Karpas-422 (cell line): ENCODE data around the gene SLC16A3. TPM values are rescaled to one million over a fixed set of nuclear protein-coding genes. Genes with fewer than 3 reads are reported as not detected.

Experiments
- DNase-seq: peaks from one replicate; pipeline ENCODE4 v3.0.0-alpha.2; 2015
- H2AFZ ChIP-seq: fragments of 200-600 bp; sonication (generic); 2 replicates; pipeline ENCODE4 v1.6.1; 2014; ENCODE audit warnings: antibody characterized with exemption, low read length, mixed read lengths
- H3K27ac ChIP-seq: fragments of 200-600 bp; sonication (generic); 2 replicates; pipeline ENCODE4 v1.5.1; 2014; ENCODE audit warnings: mild to moderate bottlenecking, low read length, moderate library complexity
- H3K27me3 ChIP-seq: fragments of 200-600 bp; sonication (generic); 2 replicates; pipeline ENCODE4 v1.6.1; 2014; ENCODE audit warnings: low read length, mixed read lengths
- H3K36me3 ChIP-seq: fragments of 200-600 bp; sonication (generic); 2 replicates; pipeline ENCODE4 v1.6.1; 2014; ENCODE audit warnings: low read length, mixed read lengths; ENCODE audit not compliant: insufficient read depth
- H3K4me1 ChIP-seq: fragments of 200-600 bp; sonication (generic); 2 replicates; pipeline ENCODE4 v1.6.1; 2014; ENCODE audit warnings: mild to moderate bottlenecking, low read length, mixed read lengths
- H3K4me2 ChIP-seq: fragments of 200-600 bp; sonication (generic); 2 replicates; pipeline ENCODE4 v1.6.1; 2014; ENCODE audit warnings: low read length, low read depth, mild to moderate bottlenecking; ENCODE audit not compliant: poor library complexity, severe bottlenecking
- H3K4me3 ChIP-seq: fragments of 200-600 bp; sonication (generic); 2 replicates; pipeline ENCODE4 v1.5.1; 2014; ENCODE audit warnings: mild to moderate bottlenecking, antibody characterized with exemption, low read length, mixed read lengths
- H3K79me2 ChIP-seq: fragments of 200-600 bp; sonication (generic); 2 replicates; pipeline ENCODE4 v1.6.1; 2014; ENCODE audit warnings: mild to moderate bottlenecking, low read length, mixed read lengths
- H3K9ac ChIP-seq: fragments of 200-600 bp; sonication (generic); 2 replicates; pipeline ENCODE4 v1.6.0; 2014; ENCODE audit warnings: low read length
- H3K9me2 ChIP-seq: fragments of 200-600 bp; sonication (generic), shearing (Covaris generic); replicated peaks from 2 replicates; pipeline ENCODE4 v1.6.0; 2014; ENCODE audit warnings: mild to moderate bottlenecking, low read length, moderate library complexity; ENCODE audit not compliant: insufficient read depth
- H3K9me3 ChIP-seq: fragments of 300-700, 200-600 bp; sonication (generic); 2 replicates; pipeline ENCODE4 v1.6.1; 2014; ENCODE audit warnings: low read length, mixed read lengths
- H4K20me1 ChIP-seq: fragments of 200-600 bp; sonication (generic); 2 replicates; pipeline ENCODE4 v1.6.1; 2014; ENCODE audit warnings: mild to moderate bottlenecking, antibody characterized with exemption, low read length, low read depth; ENCODE audit not compliant: insufficient read depth
- total RNA-seq: library from RNA; depleted of rRNA; stranded (reverse); fragments of >200 nt; shearing (Covaris generic); gene quantifications from 2 replicates; pipeline ENCODE4 v1.2.3, GENCODE V29; 2014; ENCODE audit warnings: low replicate concordance

Gene SLC16A3
- total RNA-seq, 1 experiment from 2014 or later, result 0.67 TPM

DNA sequence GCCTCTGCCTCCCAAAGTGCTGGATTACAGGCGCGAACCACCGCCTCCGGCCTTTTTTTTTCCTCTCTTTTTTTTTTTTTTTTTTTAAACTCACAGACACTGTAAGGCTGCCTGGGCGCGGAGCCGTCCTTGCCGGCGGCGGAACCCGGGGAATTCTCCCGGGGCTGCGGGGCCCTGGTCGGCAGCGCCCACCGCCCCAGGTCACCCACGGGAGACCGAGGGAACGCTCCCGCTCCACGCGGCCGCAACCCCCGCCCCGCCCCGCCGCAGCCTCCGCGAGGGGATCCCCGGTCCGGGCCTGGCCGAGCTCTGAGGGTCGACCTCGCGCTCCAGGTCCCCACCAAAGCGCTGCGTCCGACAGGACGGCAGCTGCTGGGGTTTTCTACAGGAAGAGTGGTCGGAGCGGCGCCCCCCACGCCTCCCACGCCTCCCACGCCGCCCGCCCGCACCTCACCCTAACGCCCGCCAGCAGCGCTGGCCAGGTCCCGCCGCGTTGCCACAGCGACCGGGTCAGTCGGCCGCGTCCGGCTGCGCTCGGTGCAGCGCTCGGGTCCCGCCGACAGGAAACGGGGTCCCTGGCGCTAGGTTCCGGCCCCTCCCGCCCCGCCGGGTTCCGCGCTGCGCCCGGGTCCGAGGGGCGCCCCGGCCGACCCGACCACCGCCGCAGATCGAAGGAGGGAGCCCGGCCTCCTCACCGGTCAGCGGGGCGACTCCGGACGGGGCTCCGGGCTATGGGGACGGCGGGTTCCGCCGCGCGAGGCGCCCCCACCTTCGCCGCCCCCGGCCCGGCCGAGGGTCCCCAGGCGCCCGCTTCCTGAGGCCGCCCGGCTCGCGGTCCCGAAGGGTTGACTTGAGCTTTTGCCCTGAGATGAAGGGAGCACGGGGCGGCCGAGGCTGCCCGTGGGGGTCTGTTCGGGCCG lies 16.3 kb upstream of the SLC16A3 start, which contains the start of gene CCDC57:
TSS of gene CCDC57 (minus strand) at position 512 of the 920 bp plus-strand sequence. CDS start 10,898 bp downstream, outside the sequence.
- Histone ChIP-seq H3K4me1 (peaks cover 15% of the 10 kb centered on the region), H3K4me3 (peak within 1 kb of the TSS; percentile 93)

GRCh38 chr17:82213251-82214011 lies 15.4 kb upstream of the SLC16A3 start:
- Histone ChIP-seq H3K79me2 (no peaks in the 10 kb centered on the region), H3K9me2 (no peaks in the 10 kb centered on the region), H3K4me3 (peak overlapping the region; percentile 93), H3K27ac (no peak overlapping the region), H4K20me1 (no peaks in the 10 kb centered on the region), H3K4me1 (peaks cover 15% of the 10 kb centered on the region), H3K9me3 (no peaks in the 10 kb centered on the region), H2AFZ (peak overlapping the region; percentile 97), H3K36me3 (no peaks in the 10 kb centered on the region), H3K27me3 (no peaks in the 10 kb centered on the region), H3K4me2 (peak overlapping the region; percentile 85), H3K9ac (peak overlapping the region; percentile 88)
- DNase-seq, result peak; percentile 62

More for the DNA sequence above, 16.3 kb upstream of the SLC16A3 start, which contains the start of gene CCDC57:
- peak within 1 kb of the TSS; percentile 88 for H3K9ac ChIP-seq
- peak within 1 kb of the TSS; percentile 85 for H3K4me2 ChIP-seq
- no peaks in the 10 kb centered on the region for H3K9me3 ChIP-seq
- H2AFZ ChIP-seq, result peak within 1 kb of the TSS; percentile 97
- H3K27ac ChIP-seq, result no peak within 1 kb of the TSS
- H3K27me3 ChIP-seq, result no peaks in the 10 kb centered on the region
- no peaks in the 10 kb centered on the region for H4K20me1 ChIP-seq
- no peaks in the 10 kb centered on the region for H3K36me3 ChIP-seq
- DNase-seq, result peak; percentile 93
- H3K9me2 ChIP-seq, result no peaks in the 10 kb centered on the region
- H3K79me2 ChIP-seq, result no peaks in the 10 kb centered on the region

DNA sequence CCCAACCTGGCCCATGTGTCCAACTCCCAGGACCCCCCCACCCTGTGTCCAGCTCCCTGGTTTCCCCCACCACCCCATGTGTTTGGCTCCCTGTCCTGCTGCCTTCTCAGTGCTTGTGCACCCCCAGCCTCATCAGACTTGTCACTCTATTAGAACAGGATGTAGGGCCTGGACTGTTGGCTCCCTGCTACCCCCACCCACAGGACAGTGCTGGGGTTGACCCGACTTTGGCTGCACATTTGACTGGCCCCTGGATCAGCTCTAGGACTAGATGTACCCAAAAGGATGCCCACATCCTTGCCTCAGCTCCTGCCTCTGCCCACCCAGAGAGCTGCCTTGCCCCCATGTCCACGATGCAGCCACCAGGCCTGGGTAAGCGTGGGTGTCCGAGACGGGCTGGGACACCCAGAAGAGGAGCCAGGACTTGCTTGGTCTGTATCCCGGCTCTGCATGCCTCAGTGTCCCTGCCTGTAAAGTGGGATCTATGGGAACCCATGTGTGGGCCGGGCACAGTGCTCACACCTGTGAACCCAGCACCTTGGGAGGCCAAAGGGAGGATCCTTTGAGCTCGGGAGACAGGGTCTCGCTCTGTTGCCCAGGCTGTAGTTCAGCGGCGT lies 14.7 kb upstream of the SLC16A3 start:
- no peaks in the 10 kb centered on the region for H3K27me3 ChIP-seq
- no peak overlapping the region for H3K4me3 ChIP-seq
- no peaks in the 10 kb centered on the region for H3K36me3 ChIP-seq
- H3K9me3 ChIP-seq, result no peaks in the 10 kb centered on the region
- H3K9ac ChIP-seq, result no peak overlapping the region
- H2AFZ ChIP-seq, result no peak overlapping the region
- no peak for DNase-seq
- H3K9me2 ChIP-seq, result no peaks in the 10 kb centered on the region
- no peak overlapping the region for H3K27ac ChIP-seq
- peaks cover 15% of the 10 kb centered on the region for H3K4me1 ChIP-seq
- no peaks in the 10 kb centered on the region for H4K20me1 ChIP-seq
- H3K79me2 ChIP-seq, result no peaks in the 10 kb centered on the region
- H3K4me2 ChIP-seq, result no peak overlapping the region

GRCh38 chr17:82215095-82215971 lies 13.5 kb upstream of the SLC16A3 start:
- H2AFZ ChIP-seq, result no peak overlapping the region
- H3K9ac ChIP-seq, result no peak overlapping the region
- no peak overlapping the region for H3K4me2 ChIP-seq

DNA sequence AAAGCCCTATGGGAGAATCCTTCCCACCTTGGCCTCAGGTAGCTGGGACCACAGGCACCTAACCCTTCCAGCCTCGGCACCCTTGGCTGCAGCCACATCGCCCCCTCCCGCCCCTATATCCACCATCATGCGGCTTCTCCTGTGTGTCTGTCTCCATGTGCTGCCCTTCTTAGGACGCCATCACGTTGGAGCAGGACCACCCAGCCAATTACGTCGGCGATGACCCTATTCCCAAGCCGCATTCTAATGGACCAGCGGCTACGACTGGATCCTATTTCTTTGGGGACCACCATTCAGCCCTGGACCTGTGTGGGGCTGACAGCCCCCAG lies 12.9 kb upstream of the SLC16A3 start:
- Histone ChIP-seq H3K9me3 (no peaks in the 10 kb centered on the region), H3K27me3 (no peaks in the 10 kb centered on the region), H3K4me1 (peaks cover 15% of the 10 kb centered on the region), H4K20me1 (no peaks in the 10 kb centered on the region), H3K9me2 (no peaks in the 10 kb centered on the region), H2AFZ (no peak overlapping the region), H3K79me2 (no peaks in the 10 kb centered on the region), H3K4me2 (no peak overlapping the region), H3K27ac (no peak overlapping the region), H3K36me3 (no peaks in the 10 kb centered on the region), H3K9ac (no peak overlapping the region), H3K4me3 (no peak overlapping the region)
- no peak for DNase-seq

More at GRCh38 chr17:82215095-82215971, 13.5 kb upstream of the SLC16A3 start:
- no peak overlapping the region for H3K4me3 ChIP-seq
- H3K36me3 ChIP-seq, result no peaks in the 10 kb centered on the region
- H3K4me1 ChIP-seq, result peaks cover 15% of the 10 kb centered on the region
- no peaks in the 10 kb centered on the region for H3K27me3 ChIP-seq
- no peaks in the 10 kb centered on the region for H3K9me2 ChIP-seq
- no peaks in the 10 kb centered on the region for H3K9me3 ChIP-seq
- H4K20me1 ChIP-seq, result no peaks in the 10 kb centered on the region
- no peak for DNase-seq
- no peaks in the 10 kb centered on the region for H3K79me2 ChIP-seq
- H3K27ac ChIP-seq, result no peak overlapping the region

DNA sequence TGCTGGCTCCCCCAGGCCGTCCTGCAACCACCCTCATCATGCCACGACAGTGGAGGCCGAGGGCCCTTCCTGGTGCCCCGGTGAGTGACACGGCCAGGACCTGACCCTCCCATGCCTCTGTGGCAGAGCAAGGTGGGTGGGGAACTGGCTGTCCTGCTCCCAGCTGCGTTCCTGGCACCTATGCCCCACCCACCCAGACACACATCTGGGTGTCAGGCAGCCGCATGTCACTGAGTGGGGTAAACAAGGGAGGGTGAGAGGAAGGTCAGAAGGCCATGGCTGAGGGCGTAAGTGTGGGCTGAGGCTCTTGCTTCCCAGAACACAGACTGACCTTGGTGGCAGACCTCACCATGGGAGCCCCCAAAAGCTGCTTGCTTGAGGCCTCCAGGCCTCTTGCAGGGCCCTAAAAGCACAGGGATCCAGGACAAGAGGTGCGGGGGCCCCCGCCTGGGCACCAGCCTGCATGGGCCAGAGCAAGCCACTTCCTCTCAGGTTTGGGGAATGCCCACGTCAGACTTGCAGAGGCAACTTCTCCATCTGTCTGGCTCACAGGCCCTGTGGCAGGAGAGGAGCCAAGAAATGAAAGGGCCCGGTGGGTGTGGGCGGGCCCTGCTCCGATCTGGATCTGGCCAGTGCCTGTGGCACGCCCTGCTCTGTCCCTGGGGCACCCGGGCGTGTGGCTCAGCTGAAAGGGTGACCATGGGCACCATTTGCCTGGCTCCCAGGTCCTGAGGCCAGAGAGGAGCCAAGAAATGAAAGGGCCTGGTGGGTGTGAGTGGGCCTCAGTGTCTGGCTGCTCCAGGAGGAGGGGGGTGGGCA lies 12.3 kb upstream of the SLC16A3 start:
- H3K79me2 ChIP-seq, result no peaks in the 10 kb centered on the region
- no peaks in the 10 kb centered on the region for H3K9me3 ChIP-seq
- H3K9ac ChIP-seq, result no peak overlapping the region
- peaks cover 13% of the 10 kb centered on the region for H3K4me1 ChIP-seq
- H2AFZ ChIP-seq, result no peak overlapping the region
- H3K4me3 ChIP-seq, result no peak overlapping the region
- no peaks in the 10 kb centered on the region for H3K9me2 ChIP-seq
- H3K36me3 ChIP-seq, result no peaks in the 10 kb centered on the region
- no peaks in the 10 kb centered on the region for H4K20me1 ChIP-seq
- H3K27me3 ChIP-seq, result no peaks in the 10 kb centered on the region
- H3K27ac ChIP-seq, result no peak overlapping the region
- DNase-seq, result no peak
- H3K4me2 ChIP-seq, result no peak overlapping the region

- H3K79me2 ChIP-seq, result no peaks in the 10 kb centered on the region
These were observed 11.7 kb upstream of the SLC16A3 start for GRCh38 chr17:82217120-82217529.

More at GRCh38 chr17:82217120-82217529, 11.7 kb upstream of the SLC16A3 start:
- Histone ChIP-seq H4K20me1 (no peaks in the 10 kb centered on the region), H3K4me3 (no peak overlapping the region), H3K27me3 (no peaks in the 10 kb centered on the region), H3K9me3 (no peaks in the 10 kb centered on the region), H3K27ac (no peak overlapping the region), H3K4me2 (no peak overlapping the region), H3K9me2 (no peaks in the 10 kb centered on the region), H2AFZ (no peak overlapping the region), H3K4me1 (peaks cover 7% of the 10 kb centered on the region), H3K36me3 (no peaks in the 10 kb centered on the region), H3K9ac (no peak overlapping the region)
- DNase-seq, result no peak
